SK-N-SH (cell line): ENCODE results near the gene ZNF417. TPM values are rescaled to one million over a fixed set of nuclear protein-coding genes. Genes with fewer than 3 reads are reported as not detected.

ENCODE experiments used
- CTCF ChIA-PET: fragments of 300-600, 350-600 bp; formaldehyde crosslinking; extraction: SDS; loops from one replicate; lab custom pipeline; 2021; lab: Yijun Ruan, JAX
- POLR2A ChIA-PET: fragments of 350-600 bp; sonication (Branson Sonifier 250); formaldehyde crosslinking; extraction: SDS; loops from one replicate; lab custom pipeline; 2020; ENCODE audit warnings: antibody characterized with exemption, inconsistent platforms; lab: Yijun Ruan, JAX
- DNase-seq: peaks from one replicate; pipeline ENCODE4 v3.0.0; 2012
- H2AFZ ChIP-seq: fragments of 200-600 bp; sonication (generic); 2 replicates; pipeline ENCODE4 v1.8.1; 2016; ENCODE audit warnings: antibody characterized with exemption, mild to moderate bottlenecking, low read depth
- H3F3A ChIP-seq: fragments of 200-600 bp; sonication (generic); replicated peaks from 2 replicates; pipeline ENCODE3; 2016; ENCODE audit warnings: antibody characterized with exemption, mild to moderate bottlenecking; ENCODE audit not compliant: insufficient read depth
- H3K27ac ChIP-seq, 2 experiments: fragments of 200-500 bp in 1 of 2; fragments of 200-600 bp in 1 of 2; sonication (Bioruptor generic) in 1 of 2; sonication (generic), shearing (Covaris generic) in 1 of 2; 2 replicates each; pipeline versions ENCODE4 v1.5.1 to v1.6.1; 2014 to 2016; ENCODE audit warnings: low read depth in 2 of 2, inconsistent platforms in 1 of 2, low read length in 1 of 2, mild to moderate bottlenecking in 1 of 2, mixed read lengths in 1 of 2
- H3K27me3 ChIP-seq: fragments of 200-600 bp; sonication (generic), shearing (Covaris generic); 2 replicates; pipeline ENCODE4 v1.6.1; 2016; ENCODE audit warnings: mixed run types; ENCODE audit not compliant: insufficient read depth
- H3K36me3 ChIP-seq, 2 experiments: fragments of 200-500 bp in 1 of 2; fragments of 200-600 bp in 1 of 2; sonication (Bioruptor generic) in 1 of 2; sonication (generic) in 1 of 2; replicated peaks in 1 of 2; 2 replicates each; pipeline versions ENCODE3 to v1.5.1; 2014 to 2016; ENCODE audit warnings: low read length in 1 of 2, mild to moderate bottlenecking in 1 of 2; ENCODE audit not compliant: insufficient read depth in 2 of 2, control insufficient read depth in 1 of 2
- H3K4me1 ChIP-seq, 2 experiments: fragments of 200-500 bp in 1 of 2; fragments of 200-600 bp in 1 of 2; sonication (Bioruptor generic) in 1 of 2; sonication (generic), shearing (Covaris generic) in 1 of 2; 2 replicates each; pipeline versions ENCODE4 v1.5.1 to v1.6.1; 2014 to 2016; ENCODE audit warnings: low read depth in 1 of 2, low read length in 1 of 2, mixed run types in 1 of 2; ENCODE audit not compliant: insufficient read depth in 2 of 2, control insufficient read depth in 1 of 2
- H3K4me2 ChIP-seq: fragments of 200-600 bp; sonication (generic), shearing (Covaris generic); 2 replicates; pipeline ENCODE4 v1.6.1; 2017; ENCODE audit warnings: mixed run types
- H3K4me3 ChIP-seq, 2 experiments: fragments of 200-500 bp in 1 of 2; fragments of 200-600 bp in 1 of 2; sonication (Bioruptor generic) in 1 of 2; sonication (generic), shearing (Covaris generic) in 1 of 2; 2 replicates each; pipeline versions ENCODE4 v1.5.1 to v1.8.1; 2014 to 2016; ENCODE audit warnings: low read depth in 2 of 2, inconsistent platforms in 1 of 2, low read length in 1 of 2, mild to moderate bottlenecking in 1 of 2, mixed read lengths in 1 of 2, moderate library complexity in 1 of 2
- H3K79me2 ChIP-seq: fragments of 200-600 bp; sonication (generic); 2 replicates; pipeline ENCODE4 v1.8.1; 2017; ENCODE audit warnings: mild to moderate bottlenecking; ENCODE audit not compliant: insufficient read depth
- H3K9ac ChIP-seq: fragments of 200-600 bp; sonication (generic); 2 replicates; pipeline ENCODE4 v1.6.1; 2017; ENCODE audit warnings: mixed run types
- H3K9me2 ChIP-seq: fragments of 200-600 bp; sonication (generic); 2 replicates; pipeline ENCODE4 v1.6.1; 2017; ENCODE audit warnings: mixed run types
- H3K9me3 ChIP-seq: fragments of 200-600 bp; sonication (generic); 2 replicates; pipeline ENCODE4 v1.6.1; 2017; ENCODE audit warnings: mixed run types, mild to moderate bottlenecking, moderate library complexity
- H4K20me1 ChIP-seq: fragments of 200-600 bp; sonication (generic); 2 replicates; pipeline ENCODE4 v1.6.1; 2017; ENCODE audit warnings: mild to moderate bottlenecking, mixed run types; ENCODE audit not compliant: insufficient read depth
- EZH2phosphoT487 ChIP-seq: fragments of 200-600 bp; sonication (generic); IDR thresholded peaks from 2 replicates; pipeline ENCODE4 v1.6.1; 2017; ENCODE audit warnings: low read depth, mixed run types, mild to moderate bottlenecking, antibody characterized with exemption, moderate library complexity, borderline replicate concordance
- GABPA ChIP-seq: IDR thresholded peaks from 2 replicates; pipeline ENCODE4 v1.4.0; 2012; ENCODE audit warnings: low read depth, mild to moderate bottlenecking
- GATA2 ChIP-seq: sonication (generic); formaldehyde crosslinking; IDR thresholded peaks from 2 replicates; pipeline ENCODE4 v1.5.0; 2020; ENCODE audit warnings: mild to moderate bottlenecking, missing genetic modification reagents
- MEF2A ChIP-seq: IDR thresholded peaks from 2 replicates; pipeline ENCODE4 v1.4.0; 2012; ENCODE audit warnings: low read depth, borderline replicate concordance
- POLR2AphosphoS5 ChIP-seq: IDR thresholded peaks from 2 replicates; pipeline ENCODE4 v1.6.1; 2012; ENCODE audit warnings: low read depth, low read length
- RXRA ChIP-seq: IDR thresholded peaks from 2 replicates; pipeline ENCODE4 v1.4.0; 2012; ENCODE audit warnings: low read depth, mild to moderate bottlenecking, borderline replicate concordance
- SMC3 ChIP-seq: IDR thresholded peaks from 2 replicates; pipeline ENCODE4 v1.6.1; 2012; ENCODE audit warnings: low read depth, low read length, improper control_type of control experiment
- TAF1 ChIP-seq: IDR thresholded peaks from 2 replicates; pipeline ENCODE4 v1.6.1; 2012; ENCODE audit warnings: low read depth, mild to moderate bottlenecking, low read length, moderate library complexity, borderline replicate concordance
- TCF12 ChIP-seq: IDR thresholded peaks from 2 replicates; pipeline ENCODE4 v1.4.0; 2012
- WGBS: methylation state at CpG from one replicate; pipeline ENCODE4 v1.1.6; 2017; ENCODE audit warnings: low lambda C conversion rate; 5-methylcytosine and 5-hydroxymethylcytosine counted together
- polyA plus RNA-seq, 3 experiments: library from polyadenylated mRNA; depleted of rRNA; stranded (reverse); fragments of >200 nt; gene quantifications; 2 replicates each; pipeline ENCODE4 v1.2.3, GENCODE V29; 2012
- TF ChIP-seq, protein P1 (sequence below): IDR thresholded peaks from 2 replicates; pipeline ENCODE4 v1.4.0; 2012; ENCODE audit warnings: low read depth
- TF ChIP-seq, protein P2 (sequence below): fragments of 150-350 bp; IDR thresholded peaks from 2 replicates; pipeline ENCODE4 v1.6.1; 2017; ENCODE audit warnings: antibody characterized with exemption, low read length, low read depth, borderline replicate concordance
- TF ChIP-seq, protein P3 (sequence below): fragments of 200-600 bp; sonication (generic); IDR thresholded peaks from 2 replicates; pipeline ENCODE4 v1.6.1; 2017; ENCODE audit warnings: antibody characterized with exemption, mild to moderate bottlenecking, moderate library complexity
- TF ChIP-seq, protein P4 (sequence below): IDR thresholded peaks from 2 replicates; pipeline ENCODE4; 2012
- TF ChIP-seq, protein P5 (sequence below): IDR thresholded peaks from 2 replicates; pipeline ENCODE4 v1.4.0; 2012; ENCODE audit warnings: low read depth, borderline replicate concordance

ZNF417 gene
- polyA plus RNA-seq, 1 of the 3 experiments (the other 2 are of a cell fraction) = 1.7 TPM

DNA sequence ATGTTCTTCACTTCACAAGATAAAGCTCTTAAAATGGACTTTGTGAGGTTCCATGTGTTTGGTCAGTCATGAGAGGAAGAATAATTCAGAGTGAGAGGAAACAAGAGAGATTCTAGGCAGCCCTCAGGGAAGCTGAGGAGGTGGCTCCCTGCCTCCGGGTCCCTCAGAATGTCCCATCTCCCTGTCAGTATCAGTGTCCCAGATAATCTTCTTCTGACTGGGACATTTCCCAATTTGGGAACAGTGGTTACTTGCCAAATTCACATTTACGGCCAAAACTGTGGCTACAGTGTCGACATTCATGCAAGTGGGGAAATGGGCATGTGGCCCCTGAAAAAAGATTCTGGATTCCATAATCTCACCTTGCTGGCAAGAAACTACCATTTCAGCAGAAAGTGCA, 9.0 kb downstream of the ZNF417 start:
- Histone ChIP-seq H3K4me1 (no peaks in the 10 kb centered on the region), H3K79me2 (peaks cover 6% of the 10 kb centered on the region; the same call in 1 of the 2 replicates), H3K9me2 (no peaks in the 10 kb centered on the region), H3K27ac (no peak overlapping the region), H4K20me1 (no peaks in the 10 kb centered on the region), H3K36me3 (peaks cover 13 to 41% of the 10 kb centered on the region in 2 experiments), H3K4me2 (no peak overlapping the region), H3F3A (no peaks in the 10 kb centered on the region), H3K9me3 (0 out of 2 replicates have a peak, but pooled peaks cover 11% of the 10 kb centered on the region), H3K4me3 (no peak overlapping the region), H2AFZ (no peak overlapping the region), H3K27me3 (no peaks in the 10 kb centered on the region), H3K9ac (no peak overlapping the region)
- no peak for DNase-seq
- 97% methylated on average over 3 of the region's 3 CpGs for WGBS
- ChIA-PET POLR2A (no interaction called here), CTCF (no interaction called here)
- TF ChIP-seq, protein P1, sequence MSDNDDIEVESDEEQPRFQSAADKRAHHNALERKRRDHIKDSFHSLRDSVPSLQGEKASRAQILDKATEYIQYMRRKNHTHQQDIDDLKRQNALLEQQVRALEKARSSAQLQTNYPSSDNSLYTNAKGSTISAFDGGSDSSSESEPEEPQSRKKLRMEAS = no peak
- TF ChIP-seq TAF1 (no peak), EZH2phosphoT487 (no peak), POLR2AphosphoS5 (no peak)
- TF ChIP-seq, protein P2, sequence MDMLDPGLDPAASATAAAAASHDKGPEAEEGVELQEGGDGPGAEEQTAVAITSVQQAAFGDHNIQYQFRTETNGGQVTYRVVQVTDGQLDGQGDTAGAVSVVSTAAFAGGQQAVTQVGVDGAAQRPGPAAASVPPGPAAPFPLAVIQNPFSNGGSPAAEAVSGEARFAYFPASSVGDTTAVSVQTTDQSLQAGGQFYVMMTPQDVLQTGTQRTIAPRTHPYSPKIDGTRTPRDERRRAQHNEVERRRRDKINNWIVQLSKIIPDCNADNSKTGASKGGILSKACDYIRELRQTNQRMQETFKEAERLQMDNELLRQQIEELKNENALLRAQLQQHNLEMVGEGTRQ = no peak
- TF ChIP-seq, protein P3, sequence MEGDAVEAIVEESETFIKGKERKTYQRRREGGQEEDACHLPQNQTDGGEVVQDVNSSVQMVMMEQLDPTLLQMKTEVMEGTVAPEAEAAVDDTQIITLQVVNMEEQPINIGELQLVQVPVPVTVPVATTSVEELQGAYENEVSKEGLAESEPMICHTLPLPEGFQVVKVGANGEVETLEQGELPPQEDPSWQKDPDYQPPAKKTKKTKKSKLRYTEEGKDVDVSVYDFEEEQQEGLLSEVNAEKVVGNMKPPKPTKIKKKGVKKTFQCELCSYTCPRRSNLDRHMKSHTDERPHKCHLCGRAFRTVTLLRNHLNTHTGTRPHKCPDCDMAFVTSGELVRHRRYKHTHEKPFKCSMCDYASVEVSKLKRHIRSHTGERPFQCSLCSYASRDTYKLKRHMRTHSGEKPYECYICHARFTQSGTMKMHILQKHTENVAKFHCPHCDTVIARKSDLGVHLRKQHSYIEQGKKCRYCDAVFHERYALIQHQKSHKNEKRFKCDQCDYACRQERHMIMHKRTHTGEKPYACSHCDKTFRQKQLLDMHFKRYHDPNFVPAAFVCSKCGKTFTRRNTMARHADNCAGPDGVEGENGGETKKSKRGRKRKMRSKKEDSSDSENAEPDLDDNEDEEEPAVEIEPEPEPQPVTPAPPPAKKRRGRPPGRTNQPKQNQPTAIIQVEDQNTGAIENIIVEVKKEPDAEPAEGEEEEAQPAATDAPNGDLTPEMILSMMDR = no peak

DNA sequence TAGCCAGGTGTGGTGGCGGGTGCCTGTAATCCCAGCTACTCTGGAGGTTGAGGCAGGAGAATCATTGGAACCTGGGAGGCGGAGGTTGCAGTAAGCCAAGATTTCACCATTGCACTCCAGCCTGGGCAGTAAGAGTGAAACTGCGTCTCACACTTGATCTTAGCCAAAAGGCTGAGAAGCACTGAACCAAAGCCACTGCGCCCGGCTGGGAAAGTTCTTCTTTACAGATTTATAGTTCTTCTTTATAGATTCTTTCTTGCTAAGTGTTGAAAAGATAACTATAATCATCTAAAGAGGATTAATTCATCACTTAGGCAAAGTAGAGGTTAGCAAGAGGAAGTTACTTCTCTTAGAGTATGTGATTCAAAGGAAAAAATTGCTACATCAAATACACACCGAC, 11.1 kb downstream of the ZNF417 start:
- H3K9me2 ChIP-seq = no peaks in the 10 kb centered on the region
- H3K79me2 ChIP-seq = peaks cover 3% of the 10 kb centered on the region; the same call in 1 of the 2 replicates
- H4K20me1 ChIP-seq = no peaks in the 10 kb centered on the region
- H3K36me3 ChIP-seq = peaks cover 6 to 30% of the 10 kb centered on the region in 2 experiments
- no peak overlapping the region for H3K27ac ChIP-seq
- H3K9me3 ChIP-seq = 0 out of 2 replicates have a peak, but pooled peaks cover 6% of the 10 kb centered on the region
- WGBS = 95% methylated on average over 6 of the region's 6 CpGs
- DNase-seq = no peak
- no peak overlapping the region for H3K9ac ChIP-seq
- CTCF ChIA-PET = no interaction called here
- no peaks in the 10 kb centered on the region for H3K27me3 ChIP-seq
- H3K4me3 ChIP-seq = no peak overlapping the region
- no peaks in the 10 kb centered on the region for H3F3A ChIP-seq
- no peak overlapping the region for H3K4me2 ChIP-seq
- POLR2A ChIA-PET = no interaction called here
- no peak overlapping the region for H2AFZ ChIP-seq
- no peaks in the 10 kb centered on the region for H3K4me1 ChIP-seq
- TF ChIP-seq TCF12 (no peak), TAF1 (no peak), GATA2 (no peak), RXRA (no peak), EZH2phosphoT487 (no peak), MEF2A (no peak), SMC3 (no peak), GABPA (no peak)
- TF ChIP-seq, protein P4, sequence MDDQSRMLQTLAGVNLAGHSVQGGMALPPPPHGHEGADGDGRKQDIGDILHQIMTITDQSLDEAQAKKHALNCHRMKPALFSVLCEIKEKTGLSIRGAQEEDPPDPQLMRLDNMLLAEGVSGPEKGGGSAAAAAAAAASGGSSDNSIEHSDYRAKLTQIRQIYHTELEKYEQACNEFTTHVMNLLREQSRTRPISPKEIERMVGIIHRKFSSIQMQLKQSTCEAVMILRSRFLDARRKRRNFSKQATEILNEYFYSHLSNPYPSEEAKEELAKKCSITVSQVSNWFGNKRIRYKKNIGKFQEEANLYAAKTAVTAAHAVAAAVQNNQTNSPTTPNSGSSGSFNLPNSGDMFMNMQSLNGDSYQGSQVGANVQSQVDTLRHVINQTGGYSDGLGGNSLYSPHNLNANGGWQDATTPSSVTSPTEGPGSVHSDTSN = no peak
- TF ChIP-seq, protein P3 = no peak
- TF ChIP-seq, protein P2 = no peak
- TF ChIP-seq, protein P5, sequence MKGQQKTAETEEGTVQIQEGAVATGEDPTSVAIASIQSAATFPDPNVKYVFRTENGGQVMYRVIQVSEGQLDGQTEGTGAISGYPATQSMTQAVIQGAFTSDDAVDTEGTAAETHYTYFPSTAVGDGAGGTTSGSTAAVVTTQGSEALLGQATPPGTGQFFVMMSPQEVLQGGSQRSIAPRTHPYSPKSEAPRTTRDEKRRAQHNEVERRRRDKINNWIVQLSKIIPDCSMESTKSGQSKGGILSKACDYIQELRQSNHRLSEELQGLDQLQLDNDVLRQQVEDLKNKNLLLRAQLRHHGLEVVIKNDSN = no peak
